OCI-LY7 (cell line): ENCODE data around the gene C4orf50.

Experiments used
- EZH2phosphoT487 ChIP-seq: fragments of 200-600 bp; sonication (generic); IDR thresholded peaks from 2 replicates; pipeline ENCODE4 v1.6.1; 2018; ENCODE audit warnings: low read depth, borderline replicate concordance, mild to moderate bottlenecking, mixed run types, antibody characterized with exemption, low read length, moderate library complexity, mixed read lengths
- TF ChIP-seq, protein P1 (sequence below): fragments of 200-600 bp; sonication (generic); conservative IDR thresholded peaks from 2 replicates; pipeline ENCODE4 v1.5.1; 2014; ENCODE audit warnings: mild to moderate bottlenecking, antibody characterized with exemption, low read length, moderate library complexity, mixed read lengths

DNA sequence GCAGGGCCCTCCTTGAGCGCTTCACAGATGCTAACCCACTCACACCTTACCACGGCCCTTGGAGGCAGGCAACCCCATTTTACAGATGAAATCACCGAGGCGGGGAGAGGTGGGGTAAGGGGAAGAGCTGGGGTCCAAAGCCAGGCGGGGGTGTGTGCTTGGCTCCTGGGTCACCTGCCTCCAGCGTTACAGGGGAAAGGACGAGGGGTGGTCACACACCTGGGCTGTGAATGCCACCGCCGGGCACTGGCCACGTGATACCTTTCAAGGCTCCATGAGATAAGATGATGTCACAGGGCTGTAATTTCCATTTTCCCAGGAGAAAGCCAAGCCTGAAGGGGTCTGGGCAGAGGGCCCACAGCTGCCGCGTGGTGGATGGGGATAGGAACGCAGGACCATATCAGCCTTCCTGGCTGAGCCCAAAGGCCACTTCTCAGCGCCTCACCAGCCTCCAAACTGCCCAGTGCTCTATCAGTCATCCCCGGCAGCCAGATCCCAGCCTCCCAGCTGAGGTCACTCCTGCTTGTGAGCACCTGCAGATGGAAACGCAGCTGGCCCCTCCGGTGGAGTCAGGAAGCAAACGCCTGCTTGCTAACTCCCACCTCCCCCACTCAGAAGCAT is 62.9 kb downstream of the C4orf50 start:
- TF ChIP-seq, protein P1, sequence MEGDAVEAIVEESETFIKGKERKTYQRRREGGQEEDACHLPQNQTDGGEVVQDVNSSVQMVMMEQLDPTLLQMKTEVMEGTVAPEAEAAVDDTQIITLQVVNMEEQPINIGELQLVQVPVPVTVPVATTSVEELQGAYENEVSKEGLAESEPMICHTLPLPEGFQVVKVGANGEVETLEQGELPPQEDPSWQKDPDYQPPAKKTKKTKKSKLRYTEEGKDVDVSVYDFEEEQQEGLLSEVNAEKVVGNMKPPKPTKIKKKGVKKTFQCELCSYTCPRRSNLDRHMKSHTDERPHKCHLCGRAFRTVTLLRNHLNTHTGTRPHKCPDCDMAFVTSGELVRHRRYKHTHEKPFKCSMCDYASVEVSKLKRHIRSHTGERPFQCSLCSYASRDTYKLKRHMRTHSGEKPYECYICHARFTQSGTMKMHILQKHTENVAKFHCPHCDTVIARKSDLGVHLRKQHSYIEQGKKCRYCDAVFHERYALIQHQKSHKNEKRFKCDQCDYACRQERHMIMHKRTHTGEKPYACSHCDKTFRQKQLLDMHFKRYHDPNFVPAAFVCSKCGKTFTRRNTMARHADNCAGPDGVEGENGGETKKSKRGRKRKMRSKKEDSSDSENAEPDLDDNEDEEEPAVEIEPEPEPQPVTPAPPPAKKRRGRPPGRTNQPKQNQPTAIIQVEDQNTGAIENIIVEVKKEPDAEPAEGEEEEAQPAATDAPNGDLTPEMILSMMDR, result no peak
- TF ChIP-seq EZH2phosphoT487, result no peak
